GM23338 (cell line): ENCODE results near the gene UNC5C. TPM values are rescaled to one million over a fixed set of nuclear protein-coding genes. Genes with fewer than 3 reads are reported as not detected.

Source experiments
- ATAC-seq: fragments of 200-7000 bp; cut with Tn5 transposase; 3 replicates; pipeline ENCODE4 v1.9.1; 2020
- DNase-seq: peaks from one replicate; pipeline ENCODE4 v3.0.0-alpha.2; 2015; ENCODE audit warnings: low spot score
- H2AFZ ChIP-seq: fragments of 200-600 bp; sonication (generic); 2 replicates; pipeline ENCODE4 v1.8.0; 2016; ENCODE audit warnings: antibody characterized with exemption, mild to moderate bottlenecking, moderate library complexity
- H3F3A ChIP-seq: fragments of 200-600 bp; sonication (generic); replicated peaks from 2 replicates; pipeline ENCODE4 v1.8.0; 2017; ENCODE audit warnings: antibody characterized with exemption, mixed run types, low read depth
- H3K27ac ChIP-seq: fragments of 200-600 bp; sonication (generic); 2 replicates; pipeline ENCODE4 v1.6.1; 2016; ENCODE audit warnings: low read depth
- H3K27me3 ChIP-seq: fragments of 200-600 bp; sonication (generic); 2 replicates; pipeline ENCODE4 v1.8.0; 2016; ENCODE audit warnings: mild to moderate bottlenecking, mixed run types, moderate library complexity; ENCODE audit not compliant: insufficient read depth
- H3K36me3 ChIP-seq: fragments of 200-600 bp; sonication (generic); 2 replicates; pipeline ENCODE4 v1.8.0; 2016; ENCODE audit warnings: mild to moderate bottlenecking; ENCODE audit not compliant: insufficient read depth
- H3K4me1 ChIP-seq: fragments of 200-600 bp; sonication (generic); 2 replicates; pipeline ENCODE4 v1.8.0; 2016; ENCODE audit warnings: mild to moderate bottlenecking, moderate library complexity; ENCODE audit not compliant: insufficient read depth
- H3K4me2 ChIP-seq: fragments of 200-600 bp; sonication (generic); 2 replicates; pipeline ENCODE4 v1.7.1; 2017; ENCODE audit warnings: mixed run types
- H3K4me3 ChIP-seq: fragments of 200-600 bp; sonication (generic); 2 replicates; pipeline ENCODE4 v1.6.1; 2016; ENCODE audit warnings: mixed run types
- H3K79me2 ChIP-seq: fragments of 200-600 bp; sonication (generic); replicated peaks from 2 replicates; pipeline ENCODE4 v1.8.0; 2017; ENCODE audit warnings: mild to moderate bottlenecking; ENCODE audit not compliant: insufficient read depth
- H3K9me2 ChIP-seq: fragments of 200-600 bp; sonication (generic); 2 replicates; pipeline ENCODE4 v1.8.0; 2017; ENCODE audit not compliant: insufficient read depth
- H4K20me1 ChIP-seq: fragments of 200-600 bp; sonication (generic); replicated peaks from 2 replicates; pipeline ENCODE4 v1.8.0; 2017; ENCODE audit warnings: mild to moderate bottlenecking; ENCODE audit not compliant: insufficient read depth
- H3K27ac Mint-ChIP-seq: 2 replicates; pipeline ENCODE4 v1.8.0; 2020; ENCODE audit warnings: inconsistent platforms, mild to moderate bottlenecking, moderate library complexity, mixed read lengths
- H3K27me3 Mint-ChIP-seq: 3 replicates; pipeline ENCODE4 v1.8.0; 2022; ENCODE audit warnings: low read depth, mild to moderate bottlenecking, moderate library complexity, mixed read lengths, inconsistent platforms; ENCODE audit not compliant: insufficient read depth, poor library complexity
- H3K36me3 Mint-ChIP-seq: 3 replicates; pipeline ENCODE4 v1.8.0; 2021; ENCODE audit warnings: low read depth, mild to moderate bottlenecking, inconsistent platforms, moderate library complexity, mixed read lengths
- H3K4me1 Mint-ChIP-seq: 3 replicates; pipeline ENCODE4 v1.8.0; 2020; ENCODE audit warnings: mild to moderate bottlenecking, inconsistent platforms, mixed read lengths
- H3K4me3 Mint-ChIP-seq: 3 replicates; pipeline ENCODE4 v1.8.0; 2021; ENCODE audit warnings: moderate library complexity, mild to moderate bottlenecking, inconsistent platforms, mixed read lengths
- H3K9me3 Mint-ChIP-seq: 3 replicates; pipeline ENCODE4 v1.8.0; 2020; ENCODE audit warnings: moderate library complexity, mild to moderate bottlenecking, inconsistent platforms, mixed read lengths
- EZH2phosphoT487 ChIP-seq: fragments of 200-600 bp; sonication (generic); IDR thresholded peaks from one replicate; pipeline ENCODE4 v1.8.1; 2018; ENCODE audit warnings: antibody characterized with exemption; ENCODE audit not compliant: unreplicated experiment
- NANOG ChIP-seq: IDR thresholded peaks from 2 replicates; pipeline ENCODE4 v1.6.1; 2016; ENCODE audit warnings: antibody characterized with exemption, borderline replicate concordance
- POLR2AphosphoS5 ChIP-seq: IDR thresholded peaks from 2 replicates; pipeline ENCODE4 v1.6.1; 2016; ENCODE audit warnings: antibody characterized with exemption, low read depth
- STAT1 ChIP-seq: IDR thresholded peaks from one replicate; pipeline ENCODE4 v1.6.1; 2016; ENCODE audit warnings: antibody characterized with exemption; ENCODE audit not compliant: unreplicated experiment
- ZNF114 ChIP-seq: fragments of 250-450 bp; sonication (Bioruptor Pico); IDR thresholded peaks from 2 replicates; pipeline ENCODE4 v1.5.0; 2020; ENCODE audit warnings: mild to moderate bottlenecking, moderate library complexity
- ZNF331 ChIP-seq: fragments of 250-450 bp; sonication (Bioruptor Pico); IDR thresholded peaks from 2 replicates; pipeline ENCODE4 v1.5.0; 2020; ENCODE audit warnings: low read depth, mild to moderate bottlenecking, moderate library complexity
- ZNF462 ChIP-seq: fragments of 250-450 bp; sonication (Bioruptor Pico); IDR thresholded peaks from 2 replicates; pipeline ENCODE4 v1.5.0; 2020; ENCODE audit warnings: mild to moderate bottlenecking, moderate library complexity
- polyA plus RNA-seq: library from polyadenylated mRNA; unstranded; fragments of >200 nt; fragmentation: Nextera tagmentation; extraction: Ambion mirVana; gene quantifications from 2 replicates; pipeline ENCODE4 v1.2.1, GENCODE V29; 2016
- total RNA-seq: library from RNA; depleted of rRNA; stranded (reverse); fragments of >200 nt; shearing (Covaris generic); gene quantifications from 2 replicates; pipeline ENCODE4 v1.2.3, GENCODE V29; 2014
- TF ChIP-seq, protein P1 (sequence below): IDR thresholded peaks from 2 replicates; pipeline ENCODE4 v1.6.1; 2016; ENCODE audit warnings: antibody characterized with exemption
- TF ChIP-seq, protein P2 (sequence below), 2 experiments: fragments of 200-600 bp in 1 of 2; sonication (generic) in 1 of 2; conservative IDR thresholded peaks; 2 replicates each; pipeline versions ENCODE4 v1.5.1 to v1.6.1; 2016 to 2017; ENCODE audit warnings: antibody characterized with exemption in 2 of 2, low read depth in 2 of 2, mild to moderate bottlenecking in 2 of 2, moderate library complexity in 1 of 2

UNC5C gene
- total and polyA plus RNA-seq, 2 experiments from 2014 or later: 0.08 to 0.21 TPM

GRCh38 chr4:95596676-95597075, 47.9 kb upstream of the UNC5C start:
- H3K4me3 Mint-ChIP-seq: no peak overlapping the region
- no peaks in the 10 kb centered on the region for H3K4me1 Mint-ChIP-seq
- no peaks in the 10 kb centered on the region for H3F3A ChIP-seq
- no peaks in the 10 kb centered on the region for H3K36me3 ChIP-seq
- no peaks in the 10 kb centered on the region for H3K9me3 Mint-ChIP-seq
- no peaks in the 10 kb centered on the region for H3K9me2 ChIP-seq
- H3K27me3 ChIP-seq: no peaks in the 10 kb centered on the region
- H3K27ac Mint-ChIP-seq: no peak overlapping the region
- no peaks in the 10 kb centered on the region for H3K4me1 ChIP-seq
- ATAC-seq: no peak
- H3K27ac ChIP-seq: no peak overlapping the region
- no peaks in the 10 kb centered on the region for H4K20me1 ChIP-seq
- H2AFZ ChIP-seq: no peak overlapping the region
- H3K27me3 Mint-ChIP-seq: no peaks in the 10 kb centered on the region
- no peaks in the 10 kb centered on the region for H3K79me2 ChIP-seq
- DNase-seq: no peak
- no peak overlapping the region for H3K4me3 ChIP-seq
- no peaks in the 10 kb centered on the region for H3K36me3 Mint-ChIP-seq
- H3K4me2 ChIP-seq: no peak overlapping the region
- TF ChIP-seq EZH2phosphoT487 (no peak), STAT1 (no peak), POLR2AphosphoS5 (no peak), ZNF331 (CRISPR knock-in tag) (no peak), ZNF114 (CRISPR knock-in tag) (no peak)
- TF ChIP-seq, protein P1, sequence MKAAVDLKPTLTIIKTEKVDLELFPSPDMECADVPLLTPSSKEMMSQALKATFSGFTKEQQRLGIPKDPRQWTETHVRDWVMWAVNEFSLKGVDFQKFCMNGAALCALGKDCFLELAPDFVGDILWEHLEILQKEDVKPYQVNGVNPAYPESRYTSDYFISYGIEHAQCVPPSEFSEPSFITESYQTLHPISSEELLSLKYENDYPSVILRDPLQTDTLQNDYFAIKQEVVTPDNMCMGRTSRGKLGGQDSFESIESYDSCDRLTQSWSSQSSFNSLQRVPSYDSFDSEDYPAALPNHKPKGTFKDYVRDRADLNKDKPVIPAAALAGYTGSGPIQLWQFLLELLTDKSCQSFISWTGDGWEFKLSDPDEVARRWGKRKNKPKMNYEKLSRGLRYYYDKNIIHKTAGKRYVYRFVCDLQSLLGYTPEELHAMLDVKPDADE: no peak

DNA sequence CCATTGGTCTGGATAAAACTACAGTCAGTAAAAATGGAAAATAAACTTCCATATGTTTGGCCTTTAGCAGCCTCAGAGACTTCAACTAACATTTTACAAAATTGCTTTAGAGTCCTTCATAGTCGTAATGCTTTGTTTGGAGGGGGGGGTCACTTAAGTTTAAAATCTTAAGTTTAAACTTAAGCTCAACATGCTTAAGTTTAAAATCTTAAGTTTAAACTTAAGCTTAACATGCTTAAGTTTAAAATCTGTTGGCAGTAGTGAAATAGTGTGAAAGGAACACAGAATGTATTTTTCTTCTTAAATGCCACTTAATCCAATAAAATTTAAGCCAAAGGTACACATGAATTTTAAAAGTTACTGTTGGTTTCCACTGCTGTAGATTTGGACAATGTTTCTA, 45.9 kb upstream of the UNC5C start:
- Histone ChIP-seq H3K4me1 (no peaks in the 10 kb centered on the region), H3K27me3 (no peaks in the 10 kb centered on the region), H3K4me3 (no peak overlapping the region), H2AFZ (peak overlapping the region; percentile 61; the same call in 1 of the 2 replicates), H4K20me1 (no peaks in the 10 kb centered on the region), H3K9me2 (no peaks in the 10 kb centered on the region), H3F3A (no peaks in the 10 kb centered on the region), H3K4me2 (no peak overlapping the region), H3K79me2 (no peaks in the 10 kb centered on the region), H3K36me3 (no peaks in the 10 kb centered on the region), H3K27ac (no peak overlapping the region)
- Mint-ChIP-seq H3K27me3 (no peaks in the 10 kb centered on the region), H3K4me1 (no peaks in the 10 kb centered on the region), H3K9me3 (no peaks in the 10 kb centered on the region), H3K36me3 (no peaks in the 10 kb centered on the region), H3K27ac (no peak overlapping the region), H3K4me3 (no peak overlapping the region)
- ATAC-seq: no peak
- no peak for TF ChIP-seq NANOG
- TF ChIP-seq, protein P2, sequence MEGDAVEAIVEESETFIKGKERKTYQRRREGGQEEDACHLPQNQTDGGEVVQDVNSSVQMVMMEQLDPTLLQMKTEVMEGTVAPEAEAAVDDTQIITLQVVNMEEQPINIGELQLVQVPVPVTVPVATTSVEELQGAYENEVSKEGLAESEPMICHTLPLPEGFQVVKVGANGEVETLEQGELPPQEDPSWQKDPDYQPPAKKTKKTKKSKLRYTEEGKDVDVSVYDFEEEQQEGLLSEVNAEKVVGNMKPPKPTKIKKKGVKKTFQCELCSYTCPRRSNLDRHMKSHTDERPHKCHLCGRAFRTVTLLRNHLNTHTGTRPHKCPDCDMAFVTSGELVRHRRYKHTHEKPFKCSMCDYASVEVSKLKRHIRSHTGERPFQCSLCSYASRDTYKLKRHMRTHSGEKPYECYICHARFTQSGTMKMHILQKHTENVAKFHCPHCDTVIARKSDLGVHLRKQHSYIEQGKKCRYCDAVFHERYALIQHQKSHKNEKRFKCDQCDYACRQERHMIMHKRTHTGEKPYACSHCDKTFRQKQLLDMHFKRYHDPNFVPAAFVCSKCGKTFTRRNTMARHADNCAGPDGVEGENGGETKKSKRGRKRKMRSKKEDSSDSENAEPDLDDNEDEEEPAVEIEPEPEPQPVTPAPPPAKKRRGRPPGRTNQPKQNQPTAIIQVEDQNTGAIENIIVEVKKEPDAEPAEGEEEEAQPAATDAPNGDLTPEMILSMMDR (conservative IDR thresholded peaks at IDR 0.05; ENCODE audit: low read depth in 2 of 2): no peak
- TF ChIP-seq ZNF462: no peak
- TF ChIP-seq, protein P1: no peak
- no peak for DNase-seq
